Thyroid gland (tissue), 4 donors: ENCODE results near the gene CAMTA1.

Source experiments
- POLR2A ChIP-seq, 2 donors: fragments of 450-650 bp; IDR thresholded peaks; one replicate each; pipeline ENCODE4 v1.6.1; 2017; ENCODE audit warnings: antibody characterized with exemption in 2 of 2, mild to moderate bottlenecking in 2 of 2, moderate library complexity in 1 of 2
- TF ChIP-seq, protein P1 (sequence below), 6 experiments: fragments of 200-600 bp in 3 of 6; fragments of 450-650 bp in 3 of 6; sonication (generic) in 3 of 6; IDR thresholded peaks; one replicate each; pipeline ENCODE4 v1.5.1; 2016 to 2019; ENCODE audit warnings: antibody characterized with exemption in 6 of 6, mild to moderate bottlenecking in 2 of 6, inconsistent platforms in 1 of 6, moderate library complexity in 1 of 6

- TF ChIP-seq, protein P1, sequence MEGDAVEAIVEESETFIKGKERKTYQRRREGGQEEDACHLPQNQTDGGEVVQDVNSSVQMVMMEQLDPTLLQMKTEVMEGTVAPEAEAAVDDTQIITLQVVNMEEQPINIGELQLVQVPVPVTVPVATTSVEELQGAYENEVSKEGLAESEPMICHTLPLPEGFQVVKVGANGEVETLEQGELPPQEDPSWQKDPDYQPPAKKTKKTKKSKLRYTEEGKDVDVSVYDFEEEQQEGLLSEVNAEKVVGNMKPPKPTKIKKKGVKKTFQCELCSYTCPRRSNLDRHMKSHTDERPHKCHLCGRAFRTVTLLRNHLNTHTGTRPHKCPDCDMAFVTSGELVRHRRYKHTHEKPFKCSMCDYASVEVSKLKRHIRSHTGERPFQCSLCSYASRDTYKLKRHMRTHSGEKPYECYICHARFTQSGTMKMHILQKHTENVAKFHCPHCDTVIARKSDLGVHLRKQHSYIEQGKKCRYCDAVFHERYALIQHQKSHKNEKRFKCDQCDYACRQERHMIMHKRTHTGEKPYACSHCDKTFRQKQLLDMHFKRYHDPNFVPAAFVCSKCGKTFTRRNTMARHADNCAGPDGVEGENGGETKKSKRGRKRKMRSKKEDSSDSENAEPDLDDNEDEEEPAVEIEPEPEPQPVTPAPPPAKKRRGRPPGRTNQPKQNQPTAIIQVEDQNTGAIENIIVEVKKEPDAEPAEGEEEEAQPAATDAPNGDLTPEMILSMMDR (IDR thresholded peaks at IDR 0.05) = no peak
- no peak for TF ChIP-seq POLR2A (IDR thresholded peaks at IDR 0.05)
Measured at GRCh38 chr1:7567376-7567775, 782.1 kb downstream of the CAMTA1 start.
